K562 (cell line): Measurements from ENCODE around the gene CTDSPL2.

Experiments
- BHLHE40 ChIP-seq: IDR thresholded peaks from 2 replicates; pipeline ENCODE4 v1.6.1; 2011; ENCODE audit warnings: low read length, improper control_type of control experiment
- CBX2 ChIP-seq: fragments of 200-600 bp; sonication (generic); IDR thresholded peaks from one replicate; pipeline ENCODE4 v1.6.1; 2012; ENCODE audit warnings: mild to moderate bottlenecking, low read length, inconsistent platforms; ENCODE audit not compliant: insufficient read depth, poor library complexity, severe bottlenecking
- CCAR2 ChIP-seq: fragments of 200-400 bp; formaldehyde crosslinking; IDR thresholded peaks from 2 replicates; pipeline ENCODE4 v1.6.1; 2017; ENCODE audit warnings: mild to moderate bottlenecking, low read depth, low read length
- EZH2 ChIP-seq: IDR thresholded peaks from 2 replicates; pipeline ENCODE4 v1.6.1; 2012; ENCODE audit warnings: low read depth, mild to moderate bottlenecking, inconsistent platforms, low read length, borderline replicate concordance
- HDAC8 ChIP-seq: fragments of 450-650 bp; IDR thresholded peaks from 2 replicates; pipeline ENCODE4 v1.6.1; 2016; ENCODE audit warnings: mild to moderate bottlenecking, missing genetic modification characterization, moderate library complexity, missing compliant biosample characterization
- MCM3 ChIP-seq: fragments of 450-650 bp; IDR thresholded peaks from 2 replicates; pipeline ENCODE4 v1.6.1; 2016
- SIN3A ChIP-seq, 2 experiments: fragments of 150-350 bp in 1 of 2; IDR thresholded peaks; 2 replicates each; pipeline ENCODE4 v1.6.1; 2011 to 2016; ENCODE audit warnings: borderline replicate concordance in 2 of 2, low read depth in 2 of 2, low read length in 2 of 2, mild to moderate bottlenecking in 2 of 2, moderate library complexity in 2 of 2; ENCODE audit not compliant: control insufficient read depth in 1 of 2
- XRCC5 ChIP-seq: fragments of 200-400 bp; formaldehyde crosslinking; IDR thresholded peaks from 2 replicates; pipeline ENCODE4 v1.6.1; 2017; ENCODE audit warnings: low read depth, mild to moderate bottlenecking, low read length
- ZNF274 ChIP-seq: IDR thresholded peaks from 2 replicates; pipeline ENCODE4 v1.6.1; 2011; ENCODE audit warnings: low read depth, mild to moderate bottlenecking, low read length, moderate library complexity, borderline replicate concordance
- TF ChIP-seq, protein P1 (sequence below), 2 experiments: IDR thresholded peaks; 2 replicates each; pipeline ENCODE4 v1.6.1; 2011; ENCODE audit warnings: borderline replicate concordance in 1 of 2, control low read depth in 1 of 2, low read depth in 1 of 2, low read length in 1 of 2, mild to moderate bottlenecking in 1 of 2, mixed read lengths in 1 of 2, moderate library complexity in 1 of 2; ENCODE audit not compliant: insufficient read depth in 1 of 2, insufficient read length in 1 of 2, poor library complexity in 1 of 2, severe bottlenecking in 1 of 2; ENCODE audit errors: extremely low read depth in 1 of 2
- TF ChIP-seq, protein P2 (sequence below), 3 experiments: IDR thresholded peaks in 2 of 3; conservative IDR thresholded peaks in 1 of 3; 2 replicates each; pipeline ENCODE4 v1.5.1; 2011 to 2012; ENCODE audit warnings: low read length in 3 of 3, mild to moderate bottlenecking in 3 of 3, control low read depth in 2 of 3, improper control_type of control experiment in 1 of 3, inconsistent platforms in 1 of 3, low read depth in 1 of 3, mixed read lengths in 1 of 3, moderate library complexity in 1 of 3; ENCODE audit not compliant: insufficient read depth in 2 of 3

DNA sequence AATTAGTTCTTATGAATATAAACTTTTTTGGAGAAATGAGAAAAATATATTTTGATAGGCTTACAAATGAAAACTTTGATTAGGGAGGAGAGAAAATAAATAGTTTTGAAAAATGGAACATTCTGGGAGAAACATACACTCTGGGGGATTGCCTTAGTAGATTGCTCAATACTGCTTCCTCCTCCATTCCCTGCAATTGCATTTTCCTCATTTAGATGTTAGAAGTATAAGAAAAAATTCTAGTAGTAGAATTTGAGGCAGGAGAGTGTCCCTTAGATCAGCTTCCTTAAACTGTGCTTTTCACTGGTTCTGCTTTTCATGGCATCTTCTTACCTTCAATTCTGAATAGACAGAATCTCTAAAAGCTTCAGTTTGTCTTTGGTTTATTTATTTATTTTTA, 46.2 kb upstream of the CTDSPL2 start:
- TF ChIP-seq, protein P1, sequence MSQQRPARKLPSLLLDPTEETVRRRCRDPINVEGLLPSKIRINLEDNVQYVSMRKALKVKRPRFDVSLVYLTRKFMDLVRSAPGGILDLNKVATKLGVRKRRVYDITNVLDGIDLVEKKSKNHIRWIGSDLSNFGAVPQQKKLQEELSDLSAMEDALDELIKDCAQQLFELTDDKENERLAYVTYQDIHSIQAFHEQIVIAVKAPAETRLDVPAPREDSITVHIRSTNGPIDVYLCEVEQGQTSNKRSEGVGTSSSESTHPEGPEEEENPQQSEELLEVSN (IDR thresholded peaks at IDR 0.05; ENCODE audit: borderline replicate concordance in 1 of 2, extremely low read depth in 1 of 2, insufficient read depth in 1 of 2, insufficient read length in 1 of 2, low read depth in 1 of 2, low read length in 1 of 2, poor library complexity in 1 of 2, severe bottlenecking in 1 of 2) = no peak
- TF ChIP-seq EZH2 (no peak), SIN3A (IDR thresholded peaks at IDR 0.05; ENCODE audit: borderline replicate concordance in 2 of 2, control insufficient read depth in 1 of 2, low read depth in 2 of 2, low read length in 2 of 2) (no peak), CBX2 (no peak), BHLHE40 (no peak), XRCC5 (no peak), MCM3 (no peak), CCAR2 (no peak), ZNF274 (no peak), HDAC8 (no peak)
- TF ChIP-seq, protein P2, sequence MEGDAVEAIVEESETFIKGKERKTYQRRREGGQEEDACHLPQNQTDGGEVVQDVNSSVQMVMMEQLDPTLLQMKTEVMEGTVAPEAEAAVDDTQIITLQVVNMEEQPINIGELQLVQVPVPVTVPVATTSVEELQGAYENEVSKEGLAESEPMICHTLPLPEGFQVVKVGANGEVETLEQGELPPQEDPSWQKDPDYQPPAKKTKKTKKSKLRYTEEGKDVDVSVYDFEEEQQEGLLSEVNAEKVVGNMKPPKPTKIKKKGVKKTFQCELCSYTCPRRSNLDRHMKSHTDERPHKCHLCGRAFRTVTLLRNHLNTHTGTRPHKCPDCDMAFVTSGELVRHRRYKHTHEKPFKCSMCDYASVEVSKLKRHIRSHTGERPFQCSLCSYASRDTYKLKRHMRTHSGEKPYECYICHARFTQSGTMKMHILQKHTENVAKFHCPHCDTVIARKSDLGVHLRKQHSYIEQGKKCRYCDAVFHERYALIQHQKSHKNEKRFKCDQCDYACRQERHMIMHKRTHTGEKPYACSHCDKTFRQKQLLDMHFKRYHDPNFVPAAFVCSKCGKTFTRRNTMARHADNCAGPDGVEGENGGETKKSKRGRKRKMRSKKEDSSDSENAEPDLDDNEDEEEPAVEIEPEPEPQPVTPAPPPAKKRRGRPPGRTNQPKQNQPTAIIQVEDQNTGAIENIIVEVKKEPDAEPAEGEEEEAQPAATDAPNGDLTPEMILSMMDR (IDR thresholded peaks at IDR 0.05 in 2 of 3, conservative IDR thresholded peaks at IDR 0.05 in 1 of 3; ENCODE audit: insufficient read depth in 2 of 3, low read depth in 1 of 3, low read length in 3 of 3) = no peak
